Fibroblast of lung (primary cell): ENCODE measurements around the gene FXYD1.

Experiments
- EZH2 ChIP-seq: IDR thresholded peaks from 2 replicates; pipeline ENCODE4 v1.5.1; 2012; ENCODE audit warnings: low read length, control low read depth, mild to moderate bottlenecking; ENCODE audit errors: missing control alignments
- TF ChIP-seq, protein P1 (sequence below), 2 donors: IDR thresholded peaks in 1 of 2; conservative IDR thresholded peaks in 1 of 2; 1 replicate in 1 of 2; 2 replicates in 1 of 2; pipeline ENCODE4 v1.5.1; 2011 to 2012; ENCODE audit warnings: low read length in 2 of 2, control low read depth in 1 of 2, inconsistent platforms in 1 of 2, low read depth in 1 of 2, mild to moderate bottlenecking in 1 of 2

DNA sequence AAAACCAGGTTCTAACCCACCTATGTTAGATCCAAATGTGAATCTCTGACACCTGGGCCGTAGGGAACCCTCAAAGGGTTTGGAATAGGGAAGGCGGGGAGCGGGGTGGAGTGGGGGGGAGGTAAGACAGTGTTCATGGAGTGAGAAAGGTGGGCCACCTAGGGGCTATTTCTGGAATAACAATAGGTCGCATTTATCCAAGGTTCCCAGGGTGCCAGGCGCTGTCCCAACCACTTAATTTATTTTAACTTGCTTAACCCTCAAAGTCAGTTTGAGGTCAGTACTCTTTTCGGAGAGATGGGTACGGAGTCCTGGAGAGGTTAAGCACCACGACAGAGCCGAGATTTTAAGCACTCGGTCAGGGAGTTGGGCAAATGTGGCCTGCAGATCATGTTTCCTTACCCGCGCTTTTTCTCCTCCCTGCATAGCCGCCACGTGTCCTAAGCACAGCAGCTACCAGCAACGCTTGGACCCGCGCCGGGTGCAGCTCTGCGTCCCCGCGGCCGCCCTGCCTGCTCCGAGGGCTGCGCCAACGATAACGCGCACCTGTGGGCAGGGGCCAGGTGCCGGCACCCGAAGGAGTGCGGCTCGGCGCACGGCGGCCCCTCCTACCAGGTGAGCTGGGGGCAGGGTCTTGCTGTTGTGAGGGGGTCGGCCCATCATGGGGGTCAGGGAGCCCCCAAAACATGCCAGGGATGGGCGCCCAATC, 48.0 kb upstream of the FXYD1 start:
- TF ChIP-seq EZH2 = no peak
- TF ChIP-seq, protein P1, sequence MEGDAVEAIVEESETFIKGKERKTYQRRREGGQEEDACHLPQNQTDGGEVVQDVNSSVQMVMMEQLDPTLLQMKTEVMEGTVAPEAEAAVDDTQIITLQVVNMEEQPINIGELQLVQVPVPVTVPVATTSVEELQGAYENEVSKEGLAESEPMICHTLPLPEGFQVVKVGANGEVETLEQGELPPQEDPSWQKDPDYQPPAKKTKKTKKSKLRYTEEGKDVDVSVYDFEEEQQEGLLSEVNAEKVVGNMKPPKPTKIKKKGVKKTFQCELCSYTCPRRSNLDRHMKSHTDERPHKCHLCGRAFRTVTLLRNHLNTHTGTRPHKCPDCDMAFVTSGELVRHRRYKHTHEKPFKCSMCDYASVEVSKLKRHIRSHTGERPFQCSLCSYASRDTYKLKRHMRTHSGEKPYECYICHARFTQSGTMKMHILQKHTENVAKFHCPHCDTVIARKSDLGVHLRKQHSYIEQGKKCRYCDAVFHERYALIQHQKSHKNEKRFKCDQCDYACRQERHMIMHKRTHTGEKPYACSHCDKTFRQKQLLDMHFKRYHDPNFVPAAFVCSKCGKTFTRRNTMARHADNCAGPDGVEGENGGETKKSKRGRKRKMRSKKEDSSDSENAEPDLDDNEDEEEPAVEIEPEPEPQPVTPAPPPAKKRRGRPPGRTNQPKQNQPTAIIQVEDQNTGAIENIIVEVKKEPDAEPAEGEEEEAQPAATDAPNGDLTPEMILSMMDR (conservative IDR thresholded peaks at IDR 0.05 in 1 of 2, IDR thresholded peaks at IDR 0.05 in 1 of 2; ENCODE audit: low read depth in 1 of 2, low read length in 2 of 2) = peak; percentile 65 to 69
